Measurements from ENCODE around the gene RNASE7.
A peak's percentile ranks its signal among the peaks of the same experiment; 100 is the strongest.

RNASE7 gene

DNA sequence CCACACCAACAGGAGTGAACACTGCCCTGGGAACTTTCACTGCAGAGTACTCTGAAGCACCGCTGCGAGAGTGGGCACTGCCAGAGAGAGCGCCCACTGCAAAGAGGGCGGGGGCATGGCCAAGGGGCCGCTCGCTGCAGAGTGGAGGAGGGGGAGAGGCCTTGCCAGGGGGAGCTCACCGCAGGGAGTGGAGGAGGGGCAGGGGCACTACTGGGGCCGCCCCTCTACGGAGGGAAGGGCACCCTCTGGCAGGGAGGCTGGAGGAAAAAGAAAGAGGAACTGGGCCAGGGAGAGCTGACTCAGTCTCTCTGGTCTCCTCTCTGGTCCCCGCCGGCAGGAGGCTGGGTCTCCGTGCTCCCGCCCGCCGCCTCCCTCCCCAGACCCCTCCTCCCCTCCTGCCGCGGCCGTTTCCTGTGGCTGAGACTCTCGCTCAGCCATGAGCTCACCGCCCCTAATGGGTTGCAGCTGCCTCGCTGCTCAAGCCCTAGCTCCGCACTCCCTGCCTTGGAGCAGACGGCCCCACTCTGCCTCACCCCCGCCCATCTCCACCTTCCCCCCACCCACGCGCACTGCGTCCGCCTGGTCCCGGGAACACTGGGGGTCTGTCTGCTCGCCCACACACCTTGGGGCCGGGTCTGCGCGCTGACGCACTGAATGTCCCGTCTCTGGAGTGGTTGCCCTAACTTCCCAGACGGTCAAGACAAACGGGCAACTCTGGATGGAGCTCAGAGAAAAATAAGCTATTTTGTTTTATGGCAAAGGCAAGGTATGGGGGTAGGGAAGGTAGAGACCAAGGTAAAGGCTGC, 29.3 kb downstream of the RNASE7 start:
- H3K4me3 ChIP-seq (ENCODE audit: control insufficient read depth, low read depth, low read length): peak overlapping the region; percentile 96
- TF ChIP-seq, protein P1, sequence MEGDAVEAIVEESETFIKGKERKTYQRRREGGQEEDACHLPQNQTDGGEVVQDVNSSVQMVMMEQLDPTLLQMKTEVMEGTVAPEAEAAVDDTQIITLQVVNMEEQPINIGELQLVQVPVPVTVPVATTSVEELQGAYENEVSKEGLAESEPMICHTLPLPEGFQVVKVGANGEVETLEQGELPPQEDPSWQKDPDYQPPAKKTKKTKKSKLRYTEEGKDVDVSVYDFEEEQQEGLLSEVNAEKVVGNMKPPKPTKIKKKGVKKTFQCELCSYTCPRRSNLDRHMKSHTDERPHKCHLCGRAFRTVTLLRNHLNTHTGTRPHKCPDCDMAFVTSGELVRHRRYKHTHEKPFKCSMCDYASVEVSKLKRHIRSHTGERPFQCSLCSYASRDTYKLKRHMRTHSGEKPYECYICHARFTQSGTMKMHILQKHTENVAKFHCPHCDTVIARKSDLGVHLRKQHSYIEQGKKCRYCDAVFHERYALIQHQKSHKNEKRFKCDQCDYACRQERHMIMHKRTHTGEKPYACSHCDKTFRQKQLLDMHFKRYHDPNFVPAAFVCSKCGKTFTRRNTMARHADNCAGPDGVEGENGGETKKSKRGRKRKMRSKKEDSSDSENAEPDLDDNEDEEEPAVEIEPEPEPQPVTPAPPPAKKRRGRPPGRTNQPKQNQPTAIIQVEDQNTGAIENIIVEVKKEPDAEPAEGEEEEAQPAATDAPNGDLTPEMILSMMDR (IDR thresholded peaks at IDR 0.05; ENCODE audit: control insufficient read depth, insufficient read depth, low read depth, low read length, missing control alignments): no peak
- peak; percentile 78 for DNase-seq (ENCODE audit: low read depth)

GRCh38 chr14:21072031-21072473, 29.9 kb downstream of the RNASE7 start:
- TF ChIP-seq, protein P1 (IDR thresholded peaks at IDR 0.05; ENCODE audit: control insufficient read depth, insufficient read depth, low read depth, low read length, missing control alignments): no peak
- no peak for DNase-seq (ENCODE audit: low read depth)
- H3K4me3 ChIP-seq (ENCODE audit: control insufficient read depth, low read depth, low read length): peak overlapping the region; percentile 96

- no peak overlapping the region for H3K4me3 ChIP-seq (ENCODE audit: control insufficient read depth, low read depth, low read length)
- no peak for DNase-seq (ENCODE audit: low read depth)
- TF ChIP-seq, protein P1 (IDR thresholded peaks at IDR 0.05; ENCODE audit: control insufficient read depth, insufficient read depth, low read depth, low read length, missing control alignments): no peak
Observed at GRCh38 chr14:21072781-21073339, 30.7 kb downstream of the RNASE7 start.

DNA sequence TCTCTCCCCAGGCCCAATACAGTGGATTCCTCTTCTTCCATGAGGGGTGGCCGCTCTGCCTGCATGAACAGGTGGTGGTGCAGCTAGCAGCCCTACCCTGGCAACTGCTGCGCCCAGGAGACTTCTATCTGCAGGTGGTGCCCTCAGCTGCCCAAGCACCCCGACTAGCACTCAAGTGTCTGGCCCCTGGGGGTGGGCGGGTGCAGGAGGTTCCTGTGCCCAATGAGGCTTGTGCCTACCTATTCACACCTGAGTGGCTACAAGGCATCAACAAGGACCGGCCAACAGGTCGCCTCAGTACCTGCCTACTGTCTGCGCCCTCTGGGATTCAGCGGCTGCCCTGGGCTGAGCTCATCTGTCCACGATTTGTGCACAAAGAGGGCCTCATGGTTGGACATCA, 31.8 kb downstream of the RNASE7 start:
- DNase-seq (ENCODE audit: low read depth): no peak
- TF ChIP-seq, protein P1 (IDR thresholded peaks at IDR 0.05; ENCODE audit: control insufficient read depth, insufficient read depth, low read depth, low read length, missing control alignments): no peak
- no peak overlapping the region for H3K4me3 ChIP-seq (ENCODE audit: control insufficient read depth, low read depth, low read length)

- DNase-seq (ENCODE audit: low read depth): no peak
- TF ChIP-seq, protein P1 (IDR thresholded peaks at IDR 0.05; ENCODE audit: control insufficient read depth, insufficient read depth, low read depth, low read length, missing control alignments): no peak
- H3K4me3 ChIP-seq (ENCODE audit: control insufficient read depth, low read depth, low read length): no peak overlapping the region
Observed at GRCh38 chr14:21074398-21075272, 32.5 kb downstream of the RNASE7 start.

DNA sequence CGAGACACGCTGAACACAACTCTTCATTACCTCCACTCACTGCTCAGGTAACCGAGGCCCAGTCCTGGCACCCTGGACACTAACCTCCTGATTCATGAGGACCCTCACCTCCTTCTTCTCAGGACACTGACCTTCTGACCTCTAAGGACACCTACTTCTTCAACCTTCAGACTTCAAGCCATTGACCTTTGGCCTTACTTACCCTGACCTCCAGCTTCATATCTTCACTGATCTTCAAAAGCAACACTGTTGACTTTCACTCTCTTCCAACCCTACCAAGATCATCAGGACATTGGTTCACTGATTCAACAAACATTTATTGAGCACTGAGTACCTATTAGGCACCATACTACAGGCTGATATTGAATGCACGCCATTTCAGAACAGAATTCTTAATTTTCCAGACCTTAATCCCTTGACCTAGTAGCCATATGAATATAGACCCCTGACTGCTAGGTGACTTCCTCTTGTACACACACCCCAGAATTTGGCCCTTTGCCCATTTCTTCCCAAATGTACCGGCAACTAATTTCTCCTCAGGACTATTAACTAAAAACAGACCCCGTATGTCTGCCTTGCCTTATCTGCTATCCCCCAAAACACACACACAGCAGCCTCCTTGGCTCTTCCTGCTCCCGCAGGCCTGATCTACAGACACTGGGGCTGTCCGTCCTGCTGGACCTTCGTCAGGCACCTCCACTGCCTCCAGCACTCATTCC, 33.7 kb downstream of the RNASE7 start:
- TF ChIP-seq, protein P1 (IDR thresholded peaks at IDR 0.05; ENCODE audit: control insufficient read depth, insufficient read depth, low read depth, low read length, missing control alignments): no peak
- H3K4me3 ChIP-seq (ENCODE audit: control insufficient read depth, low read depth, low read length): no peak overlapping the region
- DNase-seq (ENCODE audit: low read depth): no peak

Measured in AG09309 (cell line).